SK-N-SH (cell line): Measurements from ENCODE around the gene FFAR2. TPM values are rescaled to one million over a fixed set of nuclear protein-coding genes. Genes with fewer than 3 reads are reported as not detected.

Experiments
- CTCF ChIA-PET: fragments of 300-600, 350-600 bp; formaldehyde crosslinking; extraction: SDS; loops from one replicate; lab custom pipeline; 2021; lab: Yijun Ruan, JAX
- POLR2A ChIA-PET: fragments of 350-600 bp; sonication (Branson Sonifier 250); formaldehyde crosslinking; extraction: SDS; loops from one replicate; lab custom pipeline; 2020; ENCODE audit warnings: antibody characterized with exemption, inconsistent platforms; lab: Yijun Ruan, JAX
- DNase-seq: peaks from one replicate; pipeline ENCODE4 v3.0.0; 2012
- H2AFZ ChIP-seq: fragments of 200-600 bp; sonication (generic); 2 replicates; pipeline ENCODE4 v1.8.1; 2016; ENCODE audit warnings: antibody characterized with exemption, mild to moderate bottlenecking, low read depth
- H3F3A ChIP-seq: fragments of 200-600 bp; sonication (generic); replicated peaks from 2 replicates; pipeline ENCODE3; 2016; ENCODE audit warnings: antibody characterized with exemption, mild to moderate bottlenecking; ENCODE audit not compliant: insufficient read depth
- H3K27ac ChIP-seq, 2 experiments: fragments of 200-500 bp in 1 of 2; fragments of 200-600 bp in 1 of 2; sonication (Bioruptor generic) in 1 of 2; sonication (generic), shearing (Covaris generic) in 1 of 2; 2 replicates each; pipeline versions ENCODE4 v1.5.1 to v1.6.1; 2014 to 2016; ENCODE audit warnings: low read depth in 2 of 2, inconsistent platforms in 1 of 2, low read length in 1 of 2, mild to moderate bottlenecking in 1 of 2, mixed read lengths in 1 of 2
- H3K27me3 ChIP-seq: fragments of 200-600 bp; sonication (generic), shearing (Covaris generic); 2 replicates; pipeline ENCODE4 v1.6.1; 2016; ENCODE audit warnings: mixed run types; ENCODE audit not compliant: insufficient read depth
- H3K36me3 ChIP-seq, 2 experiments: fragments of 200-500 bp in 1 of 2; fragments of 200-600 bp in 1 of 2; sonication (Bioruptor generic) in 1 of 2; sonication (generic) in 1 of 2; replicated peaks in 1 of 2; 2 replicates each; pipeline versions ENCODE3 to v1.5.1; 2014 to 2016; ENCODE audit warnings: low read length in 1 of 2, mild to moderate bottlenecking in 1 of 2; ENCODE audit not compliant: insufficient read depth in 2 of 2, control insufficient read depth in 1 of 2
- H3K4me1 ChIP-seq, 2 experiments: fragments of 200-500 bp in 1 of 2; fragments of 200-600 bp in 1 of 2; sonication (Bioruptor generic) in 1 of 2; sonication (generic), shearing (Covaris generic) in 1 of 2; 2 replicates each; pipeline versions ENCODE4 v1.5.1 to v1.6.1; 2014 to 2016; ENCODE audit warnings: low read depth in 1 of 2, low read length in 1 of 2, mixed run types in 1 of 2; ENCODE audit not compliant: insufficient read depth in 2 of 2, control insufficient read depth in 1 of 2
- H3K4me2 ChIP-seq: fragments of 200-600 bp; sonication (generic), shearing (Covaris generic); 2 replicates; pipeline ENCODE4 v1.6.1; 2017; ENCODE audit warnings: mixed run types
- H3K4me3 ChIP-seq, 2 experiments: fragments of 200-500 bp in 1 of 2; fragments of 200-600 bp in 1 of 2; sonication (Bioruptor generic) in 1 of 2; sonication (generic), shearing (Covaris generic) in 1 of 2; 2 replicates each; pipeline versions ENCODE4 v1.5.1 to v1.8.1; 2014 to 2016; ENCODE audit warnings: low read depth in 2 of 2, inconsistent platforms in 1 of 2, low read length in 1 of 2, mild to moderate bottlenecking in 1 of 2, mixed read lengths in 1 of 2, moderate library complexity in 1 of 2
- H3K79me2 ChIP-seq: fragments of 200-600 bp; sonication (generic); 2 replicates; pipeline ENCODE4 v1.8.1; 2017; ENCODE audit warnings: mild to moderate bottlenecking; ENCODE audit not compliant: insufficient read depth
- H3K9ac ChIP-seq: fragments of 200-600 bp; sonication (generic); 2 replicates; pipeline ENCODE4 v1.6.1; 2017; ENCODE audit warnings: mixed run types
- H3K9me2 ChIP-seq: fragments of 200-600 bp; sonication (generic); 2 replicates; pipeline ENCODE4 v1.6.1; 2017; ENCODE audit warnings: mixed run types
- H3K9me3 ChIP-seq: fragments of 200-600 bp; sonication (generic); 2 replicates; pipeline ENCODE4 v1.6.1; 2017; ENCODE audit warnings: mixed run types, mild to moderate bottlenecking, moderate library complexity
- H4K20me1 ChIP-seq: fragments of 200-600 bp; sonication (generic); 2 replicates; pipeline ENCODE4 v1.6.1; 2017; ENCODE audit warnings: mild to moderate bottlenecking, mixed run types; ENCODE audit not compliant: insufficient read depth
- EP300 ChIP-seq, 2 experiments: IDR thresholded peaks; 2 replicates each; pipeline versions ENCODE4 v1.4.0 to v1.6.1; 2012; ENCODE audit warnings: borderline replicate concordance in 1 of 2, low read depth in 1 of 2, low read length in 1 of 2
- FOXJ3 ChIP-seq: sonication (generic); formaldehyde crosslinking; IDR thresholded peaks from 2 replicates; pipeline ENCODE4 v1.5.1; 2020; ENCODE audit warnings: mild to moderate bottlenecking, missing genetic modification reagents
- FOXM1 ChIP-seq: IDR thresholded peaks from 2 replicates; pipeline ENCODE4 v1.4.0; 2012; ENCODE audit warnings: low read depth, mild to moderate bottlenecking
- GABPA ChIP-seq: IDR thresholded peaks from 2 replicates; pipeline ENCODE4 v1.4.0; 2012; ENCODE audit warnings: low read depth, mild to moderate bottlenecking
- IRF3 ChIP-seq: fragments of 150-350 bp; IDR thresholded peaks from 2 replicates; pipeline ENCODE4 v1.6.1; 2016; ENCODE audit warnings: mild to moderate bottlenecking, low read depth, low read length
- JUND ChIP-seq: IDR thresholded peaks from 2 replicates; pipeline ENCODE4 v1.4.0; 2012
- MEF2A ChIP-seq: IDR thresholded peaks from 2 replicates; pipeline ENCODE4 v1.4.0; 2012; ENCODE audit warnings: low read depth, borderline replicate concordance
- RCOR1 ChIP-seq: fragments of 150-350 bp; IDR thresholded peaks from 2 replicates; pipeline ENCODE4 v1.6.1; 2017; ENCODE audit warnings: antibody characterized with exemption, low read length
- RFX5 ChIP-seq: IDR thresholded peaks from 2 replicates; pipeline ENCODE4 v1.6.1; 2012; ENCODE audit warnings: mild to moderate bottlenecking, improper control_type of control experiment, low read length
- USF1 ChIP-seq: IDR thresholded peaks from 2 replicates; pipeline ENCODE4 v1.4.0; 2012; ENCODE audit warnings: low read depth, borderline replicate concordance
- YY1 ChIP-seq: IDR thresholded peaks from 2 replicates; pipeline ENCODE4 v1.4.0; 2012; ENCODE audit warnings: low read depth, mild to moderate bottlenecking
- ZBTB33 ChIP-seq: IDR thresholded peaks from 2 replicates; pipeline ENCODE4 v1.4.0; 2012; ENCODE audit warnings: low read depth, borderline replicate concordance
- WGBS: methylation state at CpG from one replicate; pipeline ENCODE4 v1.1.6; 2017; ENCODE audit warnings: low lambda C conversion rate; 5-methylcytosine and 5-hydroxymethylcytosine counted together
- polyA plus RNA-seq, 3 experiments: library from polyadenylated mRNA; depleted of rRNA; stranded (reverse); fragments of >200 nt; gene quantifications; 2 replicates each; pipeline ENCODE4 v1.2.3, GENCODE V29; 2012

The FFAR2 gene
- polyA plus RNA-seq, 1 of the 3 experiments (the other 2 are of a cell fraction): not detected

- WGBS: 9% methylated on average over 3 of the region's 3 CpGs
- Histone ChIP-seq H3K27ac (no peak overlapping the region), H3K79me2 (no peaks in the 10 kb centered on the region), H3K4me1 (no peaks in the 10 kb centered on the region), H3K4me2 (no peak overlapping the region), H2AFZ (no peak overlapping the region)
- TF ChIP-seq YY1 (no peak), EP300 (IDR thresholded peaks at IDR 0.05; ENCODE audit: borderline replicate concordance in 1 of 2, low read depth in 1 of 2, low read length in 1 of 2) (no peak), ZBTB33 (no peak), IRF3 (no peak)
- TF ChIP-seq, all 33 proteins: peak for 0
- Histone ChIP-seq H3K36me3 (no peaks in the 10 kb centered on the region), H4K20me1 (no peaks in the 10 kb centered on the region), H3F3A (no peaks in the 10 kb centered on the region), H3K9me2 (no peaks in the 10 kb centered on the region), H3K4me3 (no peak overlapping the region), H3K27me3 (peaks cover 74% of the 10 kb centered on the region), H3K9ac (no peak overlapping the region), H3K9me3 (no peaks in the 10 kb centered on the region)
- ChIA-PET POLR2A (no interaction called here), CTCF (interaction anchor here (1.2 kb wide), 1 partner anchor 76 kb away, joined by 3 read pairs; no protein-coding TSS in a partner anchor)
- no peak for DNase-seq
Measured at GRCh38 chr19:35419046-35419445, 29.0 kb upstream of the FFAR2 start.

GRCh38 chr19:35419805-35420204, 28.3 kb upstream of the FFAR2 start:
- Histone ChIP-seq H3F3A (no peaks in the 10 kb centered on the region), H3K4me2 (no peak overlapping the region), H2AFZ (no peak overlapping the region), H3K27me3 (peaks cover 67% of the 10 kb centered on the region), H3K79me2 (no peaks in the 10 kb centered on the region), H3K27ac (no peak overlapping the region), H3K4me1 (no peaks in the 10 kb centered on the region), H4K20me1 (no peaks in the 10 kb centered on the region), H3K9me3 (no peaks in the 10 kb centered on the region), H3K9ac (no peak overlapping the region), H3K36me3 (no peaks in the 10 kb centered on the region), H3K4me3 (no peak overlapping the region), H3K9me2 (no peaks in the 10 kb centered on the region)
- ChIA-PET POLR2A (no interaction called here), CTCF (no interaction called here)
- DNase-seq: no peak
- TF ChIP-seq ZBTB33: no peak
- no peak for TF ChIP-seq USF1
- TF ChIP-seq GABPA: no peak
- TF ChIP-seq RCOR1: no peak
- no peak for TF ChIP-seq EP300 (IDR thresholded peaks at IDR 0.05; ENCODE audit: borderline replicate concordance in 1 of 2, low read depth in 1 of 2, low read length in 1 of 2)
- TF ChIP-seq MEF2A: no peak
- no peak for TF ChIP-seq RFX5
- no peak for TF ChIP-seq FOXJ3 (CRISPR knock-in tag)
- no peak for TF ChIP-seq FOXM1
- TF ChIP-seq JUND: no peak
- WGBS: 55% methylated on average over 5 of the region's 5 CpGs
